ENCODE measurements around the gene TIAM1.

DNA sequence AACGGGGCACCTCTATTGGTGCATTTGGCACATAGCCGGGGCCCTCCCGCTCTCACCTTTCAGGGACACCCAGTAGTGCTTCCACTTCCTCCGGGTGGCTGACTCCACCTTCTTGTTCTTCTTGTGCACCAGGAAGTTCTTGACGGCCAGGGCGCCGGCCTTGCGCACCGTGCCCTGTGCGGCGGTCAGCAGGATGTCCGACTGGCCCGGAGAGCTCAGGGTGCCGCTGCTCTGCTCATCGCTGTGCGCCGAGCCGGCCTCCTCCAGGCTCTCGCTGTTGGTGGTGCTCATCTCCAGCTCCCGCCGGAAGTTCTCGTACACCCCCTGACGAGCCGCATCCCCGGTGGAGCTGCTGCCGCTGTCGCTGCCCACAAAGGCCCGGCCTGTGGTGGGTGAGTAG, 92.4 kb downstream of the TIAM1 start:
- TF ChIP-seq, protein P1, sequence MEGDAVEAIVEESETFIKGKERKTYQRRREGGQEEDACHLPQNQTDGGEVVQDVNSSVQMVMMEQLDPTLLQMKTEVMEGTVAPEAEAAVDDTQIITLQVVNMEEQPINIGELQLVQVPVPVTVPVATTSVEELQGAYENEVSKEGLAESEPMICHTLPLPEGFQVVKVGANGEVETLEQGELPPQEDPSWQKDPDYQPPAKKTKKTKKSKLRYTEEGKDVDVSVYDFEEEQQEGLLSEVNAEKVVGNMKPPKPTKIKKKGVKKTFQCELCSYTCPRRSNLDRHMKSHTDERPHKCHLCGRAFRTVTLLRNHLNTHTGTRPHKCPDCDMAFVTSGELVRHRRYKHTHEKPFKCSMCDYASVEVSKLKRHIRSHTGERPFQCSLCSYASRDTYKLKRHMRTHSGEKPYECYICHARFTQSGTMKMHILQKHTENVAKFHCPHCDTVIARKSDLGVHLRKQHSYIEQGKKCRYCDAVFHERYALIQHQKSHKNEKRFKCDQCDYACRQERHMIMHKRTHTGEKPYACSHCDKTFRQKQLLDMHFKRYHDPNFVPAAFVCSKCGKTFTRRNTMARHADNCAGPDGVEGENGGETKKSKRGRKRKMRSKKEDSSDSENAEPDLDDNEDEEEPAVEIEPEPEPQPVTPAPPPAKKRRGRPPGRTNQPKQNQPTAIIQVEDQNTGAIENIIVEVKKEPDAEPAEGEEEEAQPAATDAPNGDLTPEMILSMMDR (IDR thresholded peaks at IDR 0.05): no peak
- TF ChIP-seq POLR2A (IDR thresholded peaks at IDR 0.05): no peak

All from lower leg skin (tissue), 3 donors.